HG02840 (cell line): ENCODE data around the gene PAQR5.
"Not testable (repeated sequence)": the region's sequence is repeated elsewhere in the genome, so short reads cannot be mapped to it uniquely, and the experiment has no call there.

Experiments used
- ATAC-seq: cut with Tn5 transposase; IDR thresholded peaks from one replicate; pipeline ENCODE4 v1.9.1; 2021; ENCODE audit warnings: mild to moderate bottlenecking, moderate library complexity, moderate number of reproducible peaks; ENCODE audit not compliant: unreplicated experiment, low FRiP score

The PAQR5 gene

GRCh38 chr15:69413822-69414700, 115.3 kb downstream of the PAQR5 start, which contains the start of gene KIF23:
TSS of gene KIF23 (plus strand) at chr15:69414349. CDS start at chr15:69414466, 117 bp downstream.
- ATAC-seq, result peak; percentile 92

GRCh38 chr15:69414701-69415167, 116.0 kb downstream of the PAQR5 start:
- peak; percentile 34 for ATAC-seq

DNA sequence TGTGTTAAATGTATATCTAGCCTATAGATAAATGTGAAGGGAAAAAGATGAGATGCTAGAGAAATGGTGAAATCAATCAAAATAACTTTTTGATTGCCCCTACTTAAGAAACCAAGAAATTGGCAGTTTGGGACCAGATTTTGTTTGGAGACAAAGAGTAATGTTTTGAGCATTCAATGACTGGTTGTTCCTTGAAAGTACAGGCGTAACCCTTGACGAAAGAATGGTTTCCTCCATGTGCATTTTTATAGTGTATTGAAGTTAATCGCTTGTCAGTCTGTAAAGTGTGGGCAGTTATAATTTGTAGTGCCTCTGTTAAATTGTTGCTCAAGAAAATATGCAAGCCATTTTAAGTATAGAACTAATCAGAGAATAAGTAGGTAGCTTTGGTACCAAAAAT, 116.7 kb downstream of the PAQR5 start:
- ATAC-seq, result no peak

DNA sequence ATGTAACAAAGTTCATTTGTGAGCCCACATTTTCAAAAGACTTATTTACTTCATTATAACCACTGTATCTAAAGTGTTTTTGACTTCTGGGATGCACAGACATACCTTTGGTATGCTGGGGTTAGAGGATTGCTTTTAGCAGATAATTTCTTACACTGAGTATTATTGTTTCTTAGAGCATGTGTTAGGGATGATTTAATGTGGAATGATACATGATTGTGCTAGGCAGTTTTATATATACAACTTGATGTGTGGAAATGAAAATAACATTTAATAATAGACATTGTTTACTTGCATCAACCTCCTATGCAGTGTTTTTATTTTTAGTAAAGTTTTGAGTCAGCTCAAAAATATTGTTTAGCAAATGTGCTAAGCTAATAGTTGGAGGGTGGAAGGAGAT, 118.9 kb downstream of the PAQR5 start:
- ATAC-seq, result no peak

DNA sequence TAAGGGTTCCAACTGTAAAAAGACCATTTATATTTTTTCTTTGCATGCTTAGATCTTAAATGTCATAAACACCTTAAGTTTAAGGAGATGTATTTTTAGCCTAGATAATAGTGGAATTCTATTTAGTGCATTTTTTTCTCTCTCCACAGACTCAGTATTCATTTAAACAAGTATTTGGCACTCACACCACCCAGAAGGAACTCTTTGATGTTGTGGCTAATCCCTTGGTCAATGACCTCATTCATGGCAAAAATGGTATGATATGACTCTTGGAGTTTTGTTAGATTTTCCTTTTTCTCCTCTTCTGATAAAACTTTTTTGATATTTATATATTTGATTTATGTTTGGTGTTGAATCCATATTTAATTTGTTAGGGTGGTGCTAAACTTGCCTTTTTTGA, 122.8 kb downstream of the PAQR5 start:
- ATAC-seq, result no peak

GRCh38 chr15:69422336-69422895, 123.7 kb downstream of the PAQR5 start:
- ATAC-seq, result no peak

DNA sequence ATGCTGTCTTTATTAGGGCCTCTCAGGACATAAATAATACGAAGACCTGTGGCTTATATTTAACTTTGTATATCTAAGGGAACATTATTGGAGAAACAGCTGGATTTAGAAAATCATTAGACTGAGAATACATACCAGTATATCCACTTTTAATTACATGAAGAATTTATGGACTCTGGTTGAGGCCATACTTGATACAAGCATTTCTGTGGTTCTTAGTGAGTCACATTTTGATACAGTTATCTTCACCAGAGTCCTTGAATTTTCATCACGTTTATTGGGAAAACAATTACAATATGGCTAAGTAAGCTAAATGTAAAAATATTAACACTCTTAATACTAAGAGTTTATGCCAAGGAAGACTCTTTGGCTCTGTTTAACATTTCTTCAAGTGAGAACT, 125.3 kb downstream of the PAQR5 start:
- ATAC-seq, result no peak

DNA sequence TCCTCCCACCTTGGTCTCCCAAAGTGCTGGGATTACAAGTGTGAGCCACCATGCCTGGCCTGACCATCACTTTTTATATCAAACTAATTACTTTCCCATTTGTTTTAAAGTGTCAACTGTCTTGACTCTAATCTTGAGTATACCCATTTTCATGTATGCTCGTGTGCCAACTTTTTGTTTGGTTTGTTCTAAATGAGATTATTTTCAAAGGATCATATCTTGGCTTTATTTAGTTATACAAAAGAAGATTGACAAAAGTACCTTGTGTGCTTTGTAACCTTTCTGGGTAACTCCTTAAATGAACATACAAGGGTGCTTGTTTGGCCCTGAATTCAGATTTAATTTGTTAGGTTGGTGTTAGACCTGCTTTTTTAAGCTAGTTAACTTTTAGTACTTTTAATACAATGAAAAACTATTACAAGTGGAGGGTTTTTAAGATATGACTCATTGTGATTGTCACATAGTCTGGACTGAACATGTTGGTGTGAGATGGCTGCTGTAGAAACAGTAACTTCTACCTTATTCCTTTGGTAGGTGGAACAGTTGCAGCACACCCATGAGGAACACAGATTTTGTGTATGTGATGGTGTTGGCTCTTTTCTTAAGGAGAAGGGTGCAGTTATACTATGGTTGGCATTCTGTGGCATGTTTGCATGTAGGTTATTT, 126.2 kb downstream of the PAQR5 start:
- no peak for ATAC-seq

GRCh38 chr15:69433831-69434230, 135.1 kb downstream of the PAQR5 start:
- no peak for ATAC-seq

- ATAC-seq, result no peak
These were observed 135.5 kb downstream of the PAQR5 start for GRCh38 chr15:69434238-69434637.

GRCh38 chr15:69434679-69435078, 136.0 kb downstream of the PAQR5 start:
- no peak for ATAC-seq

GRCh38 chr15:69435985-69436384, 137.3 kb downstream of the PAQR5 start:
- ATAC-seq, result no peak

DNA sequence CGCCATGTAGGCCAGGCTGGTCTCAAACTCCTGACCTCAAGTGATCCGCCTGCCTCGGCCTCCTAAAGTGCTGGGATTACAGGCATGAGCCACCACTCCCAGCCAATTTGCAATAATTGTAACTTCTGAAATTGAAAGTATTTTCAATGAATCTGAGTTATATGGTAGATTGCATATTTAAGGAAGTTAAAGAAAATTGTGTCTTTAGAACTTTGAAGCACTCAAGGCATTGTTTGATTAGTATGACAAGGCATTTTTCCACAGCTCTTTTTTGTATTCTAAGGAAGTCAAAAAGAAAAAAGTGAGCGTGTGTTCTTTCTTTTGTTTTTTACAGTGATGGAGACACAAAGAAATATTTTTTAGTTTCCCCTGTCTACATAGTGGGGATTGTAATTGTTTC, 138.2 kb downstream of the PAQR5 start:
- ATAC-seq, result no peak

DNA sequence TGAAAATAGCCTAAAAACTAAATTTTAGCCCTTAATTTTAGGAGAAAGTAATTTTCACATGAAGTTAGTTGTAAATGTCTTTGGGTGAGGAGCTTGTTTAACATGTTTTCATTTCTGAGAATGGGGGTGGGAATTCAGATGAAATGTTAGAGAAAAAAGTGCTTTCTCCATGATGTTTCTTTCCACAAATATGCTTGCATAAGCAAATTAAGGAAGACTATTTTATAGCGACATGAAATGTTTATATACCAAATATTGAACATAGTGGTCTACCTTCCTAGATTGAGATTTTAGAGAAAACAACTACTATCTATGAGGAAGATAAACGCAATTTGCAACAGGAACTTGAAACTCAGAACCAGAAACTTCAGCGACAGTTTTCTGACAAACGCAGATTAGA, 140.9 kb downstream of the PAQR5 start:
- ATAC-seq, result no peak

DNA sequence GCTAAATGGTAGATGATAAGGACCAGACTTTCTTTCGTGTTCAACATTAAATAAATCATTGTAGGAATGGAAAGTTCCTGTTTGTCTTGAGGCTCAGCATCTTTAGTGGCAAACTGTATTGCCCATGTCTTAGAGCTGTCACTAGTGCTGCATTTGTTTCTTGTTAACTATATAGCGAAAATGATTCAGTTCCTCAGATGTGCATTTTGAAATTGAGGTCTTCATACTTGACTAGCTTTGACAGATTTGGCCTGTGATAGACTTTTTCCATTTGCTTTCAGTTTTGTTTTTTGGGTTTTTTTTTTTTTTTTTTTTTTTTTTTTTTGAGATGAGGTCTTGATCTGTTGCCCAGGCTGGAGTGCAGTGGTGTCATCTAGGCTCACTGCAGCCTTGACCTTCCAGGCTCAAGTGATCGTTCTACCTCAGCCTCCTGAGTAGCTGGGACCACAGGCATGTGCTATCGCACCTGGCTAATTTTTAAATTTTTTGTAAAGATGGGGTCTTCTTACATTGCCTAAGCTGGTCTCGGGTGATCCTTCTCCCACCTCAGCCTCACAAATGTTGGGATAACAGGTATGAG, 144.4 kb downstream of the PAQR5 start:
- ATAC-seq, result no peak

DNA sequence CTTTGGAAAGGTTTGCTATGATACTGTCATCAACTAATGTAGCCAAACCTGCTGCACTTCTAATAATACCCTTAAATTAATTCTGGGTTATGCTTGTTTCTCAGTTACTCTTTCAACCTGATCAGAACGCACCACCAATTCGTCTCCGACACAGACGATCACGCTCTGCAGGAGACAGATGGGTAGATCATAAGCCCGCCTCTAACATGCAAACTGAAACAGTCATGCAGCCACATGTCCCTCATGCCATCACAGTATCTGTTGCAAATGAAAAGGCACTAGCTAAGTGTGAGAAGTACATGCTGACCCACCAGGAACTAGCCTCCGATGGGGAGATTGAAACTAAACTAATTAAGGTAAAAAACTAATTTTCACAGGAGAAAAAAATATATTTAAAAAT, 146.0 kb downstream of the PAQR5 start:
- no peak for ATAC-seq

DNA sequence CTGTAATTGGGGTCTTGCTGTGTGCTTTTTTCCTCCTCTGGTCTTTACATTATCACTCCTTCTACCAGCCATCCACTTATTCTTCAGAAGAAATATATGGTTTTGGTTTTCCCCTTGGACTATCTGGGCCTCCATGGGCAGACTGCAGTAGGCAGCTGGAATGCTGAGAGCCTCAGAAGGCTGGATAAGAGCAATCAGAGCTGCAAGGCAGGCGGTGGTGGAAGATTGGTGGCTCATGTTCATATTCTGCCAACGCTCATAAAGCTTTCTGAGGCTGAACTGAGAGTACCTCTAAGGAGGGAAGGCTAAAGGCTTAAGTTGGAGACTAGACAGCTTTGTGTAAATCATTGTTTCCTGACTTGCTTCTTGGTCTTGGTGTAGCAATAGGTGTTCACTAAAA, 148.2 kb downstream of the PAQR5 start:
- no peak for ATAC-seq

- ATAC-seq, result not testable (repeated sequence)
These were observed 151.5 kb downstream of the PAQR5 start for GRCh38 chr15:69450221-69450620.

DNA sequence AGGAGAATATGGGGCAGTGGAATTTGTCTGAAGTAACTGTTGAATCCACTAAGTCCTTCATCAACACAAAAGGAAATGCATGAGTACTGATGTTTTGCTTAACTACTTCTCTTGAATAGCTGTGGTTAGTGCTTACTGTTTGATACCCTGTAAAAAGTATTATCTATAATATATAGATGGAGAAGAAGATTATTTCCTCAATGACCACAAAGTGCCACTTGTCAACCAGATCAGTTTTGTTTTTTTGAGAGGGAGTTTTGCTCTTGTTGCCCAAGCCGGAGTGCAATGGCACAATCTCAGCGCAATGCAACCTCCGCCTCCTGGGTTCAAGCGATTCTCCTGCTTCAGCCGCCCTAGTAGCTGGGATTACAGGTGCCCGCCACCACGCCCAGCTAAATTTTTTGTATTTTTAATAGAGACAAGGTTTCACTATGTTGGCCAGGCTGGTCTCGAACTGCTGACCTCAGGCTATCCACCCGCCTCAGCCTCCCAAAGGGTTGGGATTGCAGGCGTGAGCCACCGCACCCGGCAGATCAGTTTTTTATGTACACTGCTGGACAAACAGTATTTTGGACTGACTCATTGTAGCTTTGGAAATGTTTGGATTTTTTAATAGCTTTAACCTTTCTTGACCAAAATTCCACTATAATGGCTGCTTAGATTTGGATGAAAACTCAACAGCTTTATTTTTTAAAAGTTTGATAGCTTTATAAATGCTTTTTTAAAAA, 152.4 kb downstream of the PAQR5 start:
- no peak for ATAC-seq

DNA sequence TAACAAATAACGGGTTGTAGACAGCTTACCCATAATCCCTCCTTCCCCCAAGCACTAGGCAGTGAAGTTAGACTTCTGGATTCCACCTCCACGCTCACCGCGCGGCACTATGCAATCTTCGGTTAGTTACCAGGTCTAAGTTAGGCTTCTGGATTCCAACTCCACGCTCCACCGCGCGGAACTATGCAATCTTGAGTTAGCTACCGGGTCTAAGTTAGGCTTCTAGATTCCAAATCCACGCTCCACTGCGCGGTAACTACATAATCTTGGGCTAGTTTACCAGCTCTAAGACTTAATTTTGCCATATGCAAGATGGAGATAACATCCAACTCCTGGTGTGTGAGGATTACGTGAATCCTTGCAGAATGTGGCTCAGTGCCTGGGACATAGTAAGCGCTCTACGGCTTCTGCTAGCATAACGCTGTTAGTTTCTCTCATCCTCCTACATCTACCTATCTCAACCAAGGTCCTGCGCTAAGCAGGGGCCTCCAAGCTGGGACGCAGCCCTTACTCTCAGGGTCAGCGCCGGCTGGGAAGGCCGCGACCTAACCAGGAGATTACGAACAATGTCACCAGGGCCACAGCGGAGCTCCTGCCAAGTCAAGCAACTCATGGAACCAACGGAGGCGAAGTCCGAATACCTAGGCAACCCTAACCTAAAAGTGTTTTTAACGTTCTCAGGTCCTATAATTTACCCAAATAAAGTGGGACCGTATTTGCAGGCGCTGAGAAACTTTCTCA, 153.4 kb downstream of the PAQR5 start:
- ATAC-seq, result peak; percentile 40
